ENCODE data around the gene TP53I11.

The TP53I11 gene

DNA sequence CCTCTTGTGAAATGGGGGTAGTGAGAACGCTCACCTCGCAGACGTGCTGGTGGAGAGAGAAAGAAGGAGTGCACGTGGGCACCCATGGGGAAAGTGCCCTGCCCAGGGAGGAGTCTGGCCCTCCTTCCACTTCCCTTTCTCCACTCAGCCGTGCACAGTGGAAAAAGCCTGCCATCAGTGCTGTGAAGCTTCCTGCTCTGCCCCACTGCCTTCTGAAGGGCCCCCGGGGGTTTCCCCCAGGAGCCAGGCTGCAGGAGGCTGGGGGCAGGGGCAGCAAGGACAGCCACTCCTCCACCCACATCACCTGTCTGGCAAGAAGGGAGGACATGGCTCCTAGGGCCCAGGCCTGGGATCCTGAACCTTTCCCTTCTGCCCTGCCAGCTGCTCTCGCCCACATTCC lies 7.6 kb downstream of the TP53I11 start:
- no peaks in the 10 kb centered on the region for H3K9me3 ChIP-seq (ENCODE audit: insufficient read depth, low read depth, low read length)
- peaks cover 22% of the 10 kb centered on the region; the same call in 1 of the 2 replicates for H3K4me1 ChIP-seq (ENCODE audit: insufficient read depth, low read length)
- H3K27ac ChIP-seq (ENCODE audit: low read length), result no peak overlapping the region
- no peaks in the 10 kb centered on the region for H3K27me3 ChIP-seq (ENCODE audit: insufficient read depth, low read length)
- no peaks in the 10 kb centered on the region; the same call in 1 of the 2 replicates for H3K36me3 ChIP-seq (ENCODE audit: insufficient read depth, low read depth, low read length)
- H3K4me3 ChIP-seq (ENCODE audit: low read length), result no peak overlapping the region
- no peak overlapping the region for H3K9ac ChIP-seq (ENCODE audit: low read depth, low read length)

DNA sequence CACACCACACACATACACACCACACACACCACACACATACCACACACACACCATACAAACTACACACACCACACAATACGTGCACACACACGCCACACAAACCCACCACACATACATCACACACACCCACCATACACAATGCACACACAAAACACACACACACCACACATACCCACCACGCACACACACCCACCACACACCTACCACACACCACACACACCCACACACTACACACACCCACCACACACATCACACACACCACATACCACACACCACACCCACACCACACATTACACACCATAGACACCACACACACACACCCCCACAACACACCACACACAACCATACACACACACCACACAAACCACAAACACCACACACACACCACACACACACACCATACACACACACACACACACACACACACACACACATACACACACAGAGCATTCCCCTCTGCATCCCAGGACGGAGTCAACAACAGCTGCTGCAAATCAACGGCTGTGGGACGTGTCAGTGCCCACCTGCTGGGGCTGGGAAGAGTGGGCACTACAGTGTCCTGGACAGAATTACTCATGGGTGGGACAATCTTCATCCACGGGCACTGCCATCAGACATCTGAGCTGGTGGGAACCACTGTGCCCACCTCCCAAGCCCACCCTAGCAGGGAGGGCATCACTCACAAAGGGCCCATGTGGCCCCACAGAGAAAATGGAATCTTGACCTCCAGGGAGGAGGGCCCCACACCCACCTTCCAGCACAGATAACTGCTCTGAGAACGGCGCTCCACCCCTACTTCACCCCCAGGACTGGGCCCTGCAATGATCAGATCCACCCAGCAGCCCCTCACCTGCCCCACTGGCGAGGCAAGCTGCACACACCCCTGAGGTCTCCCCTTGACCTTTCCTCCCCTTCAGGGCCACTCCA lies 8.4 kb downstream of the TP53I11 start:
- Histone ChIP-seq H3K9ac (ENCODE audit: low read depth, low read length) (no peak overlapping the region), H3K27me3 (ENCODE audit: insufficient read depth, low read length) (no peaks in the 10 kb centered on the region), H3K27ac (ENCODE audit: low read length) (no peak overlapping the region), H3K4me1 (ENCODE audit: insufficient read depth, low read length) (peaks cover 22% of the 10 kb centered on the region; the same call in 1 of the 2 replicates), H3K36me3 (ENCODE audit: insufficient read depth, low read depth, low read length) (no peaks in the 10 kb centered on the region; the same call in 1 of the 2 replicates), H3K4me3 (ENCODE audit: low read length) (no peak overlapping the region), H3K9me3 (ENCODE audit: insufficient read depth, low read depth, low read length) (no peaks in the 10 kb centered on the region)

DNA sequence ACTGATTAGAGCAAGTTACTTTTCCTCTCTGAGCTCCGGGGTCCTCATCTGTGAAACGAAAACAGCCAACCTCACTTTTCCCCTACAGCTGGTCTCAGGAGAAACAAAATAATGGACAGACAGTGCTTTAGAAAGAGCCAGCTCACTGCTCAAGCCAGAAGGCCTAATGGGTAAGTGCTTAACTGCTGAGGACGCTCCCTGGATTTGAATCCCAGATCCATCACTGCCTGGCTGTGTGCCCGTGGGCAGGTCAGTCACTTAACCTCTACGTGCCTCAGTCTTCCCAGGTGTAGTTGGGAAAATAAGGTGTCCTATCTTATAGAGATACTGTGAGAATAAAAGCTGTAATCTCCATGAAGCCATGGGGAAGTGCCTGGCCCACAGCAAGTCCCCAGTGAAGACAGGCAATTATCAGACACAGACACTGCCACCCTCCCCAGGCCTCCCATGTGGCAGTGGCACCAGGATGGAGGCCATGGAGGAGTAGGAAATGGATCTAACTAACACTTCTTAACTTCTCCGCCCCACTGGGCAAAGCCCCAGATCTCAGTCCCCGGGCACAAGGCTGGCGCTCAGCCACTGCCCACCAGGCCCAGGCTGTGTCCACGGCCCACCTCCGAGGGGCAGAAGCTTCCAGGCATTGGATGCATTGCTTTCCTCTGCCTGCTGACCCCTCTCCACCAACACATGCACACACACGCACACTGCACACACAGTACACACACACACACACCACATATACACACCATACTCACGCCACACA lies 9.2 kb downstream of the TP53I11 start:
- Histone ChIP-seq H3K9me3 (ENCODE audit: insufficient read depth, low read depth, low read length) (no peaks in the 10 kb centered on the region), H3K4me1 (ENCODE audit: insufficient read depth, low read length) (peaks cover 22% of the 10 kb centered on the region; the same call in 1 of the 2 replicates), H3K4me3 (ENCODE audit: low read length) (no peak overlapping the region), H3K27ac (ENCODE audit: low read length) (no peak overlapping the region), H3K36me3 (ENCODE audit: insufficient read depth, low read depth, low read length) (no peaks in the 10 kb centered on the region; the same call in 1 of the 2 replicates), H3K27me3 (ENCODE audit: insufficient read depth, low read length) (no peaks in the 10 kb centered on the region), H3K9ac (ENCODE audit: low read depth, low read length) (no peak overlapping the region)

DNA sequence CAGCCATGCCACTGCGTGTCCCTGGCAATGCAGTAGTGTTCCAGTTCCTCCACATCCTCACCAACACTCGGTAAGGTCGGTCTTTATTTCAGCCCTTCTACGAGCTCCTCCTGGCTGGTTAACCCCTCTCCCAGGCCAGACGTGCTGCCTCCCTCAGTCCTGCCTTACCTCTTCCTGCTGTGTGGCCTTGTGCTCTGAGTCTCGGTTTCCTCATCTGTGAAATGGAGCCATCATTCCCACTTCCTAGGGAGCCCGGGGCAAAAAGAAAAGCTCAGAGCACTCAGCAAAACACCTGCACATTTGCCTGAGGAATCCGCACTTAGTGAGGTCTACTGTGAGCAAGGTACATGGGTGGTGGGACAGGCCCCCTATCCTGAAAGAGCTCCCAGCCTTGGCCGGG lies 9.8 kb downstream of the TP53I11 start:
- no peaks in the 10 kb centered on the region for H3K9me3 ChIP-seq (ENCODE audit: insufficient read depth, low read depth, low read length)
- H3K27ac ChIP-seq (ENCODE audit: low read length), result no peak overlapping the region
- no peak overlapping the region for H3K9ac ChIP-seq (ENCODE audit: low read depth, low read length)
- H3K36me3 ChIP-seq (ENCODE audit: insufficient read depth, low read depth, low read length), result no peaks in the 10 kb centered on the region; the same call in 1 of the 2 replicates
- peaks cover 22% of the 10 kb centered on the region; the same call in 1 of the 2 replicates for H3K4me1 ChIP-seq (ENCODE audit: insufficient read depth, low read length)
- H3K4me3 ChIP-seq (ENCODE audit: low read length), result no peak overlapping the region
- H3K27me3 ChIP-seq (ENCODE audit: insufficient read depth, low read length), result no peaks in the 10 kb centered on the region

DNA sequence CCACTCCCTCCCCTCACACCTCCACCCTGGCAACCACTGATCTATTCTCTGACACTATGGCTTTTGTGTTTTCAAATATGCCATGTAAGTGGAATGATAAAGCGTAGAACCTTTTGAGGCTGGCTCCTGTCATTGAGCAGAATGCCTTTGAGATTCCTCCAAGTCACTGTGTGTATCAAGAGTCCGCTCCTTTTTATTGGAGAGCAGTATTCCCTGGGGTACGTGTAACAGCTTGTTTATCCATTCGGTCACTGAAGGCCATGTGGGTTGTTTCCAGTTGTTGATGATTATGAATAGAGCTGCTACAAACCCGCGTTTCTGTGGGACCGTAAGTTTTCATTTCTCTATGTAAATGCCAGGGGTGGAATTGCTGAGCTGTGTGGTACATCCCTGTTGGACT lies 10.3 kb downstream of the TP53I11 start:
- H3K9ac ChIP-seq (ENCODE audit: low read depth, low read length), result no peak overlapping the region
- no peak overlapping the region for H3K27ac ChIP-seq (ENCODE audit: low read length)
- H3K27me3 ChIP-seq (ENCODE audit: insufficient read depth, low read length), result no peaks in the 10 kb centered on the region
- no peak overlapping the region for H3K4me3 ChIP-seq (ENCODE audit: low read length)
- H3K9me3 ChIP-seq (ENCODE audit: insufficient read depth, low read depth, low read length), result no peaks in the 10 kb centered on the region
- H3K36me3 ChIP-seq (ENCODE audit: insufficient read depth, low read depth, low read length), result no peaks in the 10 kb centered on the region; the same call in 1 of the 2 replicates
- peaks cover 22% of the 10 kb centered on the region; the same call in 1 of the 2 replicates for H3K4me1 ChIP-seq (ENCODE audit: insufficient read depth, low read length)

DNA sequence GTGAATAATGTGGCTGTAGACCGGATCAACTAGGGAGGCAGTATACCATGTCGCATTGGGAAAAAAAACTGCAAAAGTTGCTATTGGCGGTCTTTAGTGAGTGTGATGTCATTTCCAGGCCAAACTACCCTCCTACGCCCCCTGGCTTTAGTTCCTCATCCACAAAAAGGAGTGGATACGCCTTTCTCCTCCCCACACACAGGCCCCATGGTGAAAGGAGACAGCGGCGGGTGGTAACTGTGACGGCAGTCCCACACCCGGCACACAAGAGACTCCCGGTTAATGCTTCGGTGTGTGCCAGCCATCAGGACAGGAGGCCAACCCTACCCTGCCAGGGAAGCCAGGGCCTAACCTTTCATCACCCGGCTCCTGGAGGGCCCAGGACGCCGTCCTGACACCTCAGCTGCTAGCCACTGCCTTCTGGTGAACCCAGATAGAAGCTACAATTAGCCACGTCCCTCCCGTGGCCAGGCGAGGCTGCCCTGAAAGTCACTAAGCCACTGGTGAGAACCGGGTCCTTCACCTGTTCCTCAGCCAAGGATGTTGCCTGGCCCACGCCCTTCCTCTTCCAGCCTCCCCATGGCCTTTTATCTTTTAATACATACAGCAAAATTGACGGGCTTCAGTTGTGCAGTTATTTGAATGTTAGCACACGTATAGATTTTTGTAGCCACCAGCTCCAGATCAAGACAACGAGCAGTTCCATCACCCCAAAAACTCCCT lies 10.8 kb downstream of the TP53I11 start:
- H3K9ac ChIP-seq (ENCODE audit: low read depth, low read length), result no peak overlapping the region
- no peak overlapping the region for H3K4me3 ChIP-seq (ENCODE audit: low read length)
- H3K9me3 ChIP-seq (ENCODE audit: insufficient read depth, low read depth, low read length), result no peaks in the 10 kb centered on the region
- H3K4me1 ChIP-seq (ENCODE audit: insufficient read depth, low read length), result peaks cover 21% of the 10 kb centered on the region; the same call in 1 of the 2 replicates
- no peak overlapping the region for H3K27ac ChIP-seq (ENCODE audit: low read length)
- H3K27me3 ChIP-seq (ENCODE audit: insufficient read depth, low read length), result no peaks in the 10 kb centered on the region
- peaks cover 4% of the 10 kb centered on the region; the same call in 1 of the 2 replicates for H3K36me3 ChIP-seq (ENCODE audit: insufficient read depth, low read depth, low read length)

DNA sequence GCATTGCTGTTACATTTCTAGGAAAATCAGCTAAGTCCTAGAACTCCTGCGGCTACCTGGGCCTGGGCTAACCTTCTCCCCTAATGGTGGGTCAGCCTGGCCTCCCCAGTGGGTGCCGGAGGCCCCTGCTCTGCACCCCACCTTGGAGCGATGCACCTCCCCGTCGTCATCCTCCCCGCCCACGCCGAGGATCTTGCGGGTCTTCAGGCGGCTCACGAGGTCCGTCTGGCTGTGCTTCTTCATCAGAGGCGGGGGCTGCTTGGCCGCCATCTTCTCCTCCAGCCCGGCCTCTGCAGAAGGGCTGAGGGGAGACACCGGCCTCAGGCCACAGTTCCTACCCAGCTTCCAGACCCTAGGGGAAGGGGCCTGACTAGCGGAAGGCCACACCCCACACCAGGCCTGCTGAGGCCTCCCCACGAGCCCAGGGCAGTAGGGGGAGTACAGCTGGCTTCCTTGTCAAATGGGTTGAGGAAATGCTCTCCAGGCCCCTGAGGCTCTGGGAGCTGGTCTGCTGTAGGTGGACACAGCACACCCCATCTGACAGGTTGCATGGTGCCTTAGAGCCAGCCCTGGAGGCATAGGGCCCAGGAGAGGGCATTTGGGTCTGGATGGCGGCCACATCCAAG lies 12.5 kb downstream of the TP53I11 start:
- Histone ChIP-seq H3K9ac (ENCODE audit: low read depth, low read length) (no peak overlapping the region), H3K27me3 (ENCODE audit: insufficient read depth, low read length) (no peaks in the 10 kb centered on the region)

DNA sequence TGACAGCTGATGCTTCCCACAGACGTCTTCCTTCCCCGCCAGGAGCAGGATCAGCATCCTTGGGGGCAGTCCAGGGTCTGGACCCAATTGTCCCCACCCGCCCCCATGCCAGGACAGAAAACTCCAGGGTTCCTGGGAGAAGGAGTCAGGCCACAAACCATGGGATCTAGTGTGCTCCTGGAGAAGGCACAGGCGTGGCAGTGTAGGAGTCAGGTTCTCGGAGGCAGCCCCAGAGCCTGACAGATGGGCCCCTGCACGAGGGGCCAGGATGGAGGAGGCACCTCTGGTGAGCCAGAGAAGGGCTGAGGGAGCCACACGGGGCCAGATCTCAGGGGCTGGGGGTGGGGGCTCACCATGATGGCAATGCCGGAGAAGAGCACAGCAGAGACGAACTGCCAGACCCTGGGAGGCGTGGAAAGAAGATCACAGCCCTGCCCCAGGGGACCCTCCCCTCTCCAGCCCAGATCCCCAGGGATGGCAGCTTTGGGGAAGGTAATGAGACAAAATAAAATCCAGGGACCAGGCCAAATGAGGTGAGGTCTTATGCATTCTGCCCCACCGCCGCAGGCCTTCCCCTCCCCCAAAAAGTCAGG lies 13.6 kb downstream of the TP53I11 start:
- H3K36me3 ChIP-seq (ENCODE audit: insufficient read depth, low read depth, low read length), result peaks cover 4% of the 10 kb centered on the region; the same call in 1 of the 2 replicates

More for the DNA sequence above, 12.5 kb downstream of the TP53I11 start:
- Histone ChIP-seq H3K27ac (ENCODE audit: low read length) (no peak overlapping the region), H3K4me1 (ENCODE audit: insufficient read depth, low read length) (peaks cover 5% of the 10 kb centered on the region; the same call in 1 of the 2 replicates), H3K36me3 (ENCODE audit: insufficient read depth, low read depth, low read length) (peaks cover 4% of the 10 kb centered on the region; the same call in 1 of the 2 replicates), H3K9me3 (ENCODE audit: insufficient read depth, low read depth, low read length) (no peaks in the 10 kb centered on the region), H3K4me3 (ENCODE audit: low read length) (no peak overlapping the region)

DNA sequence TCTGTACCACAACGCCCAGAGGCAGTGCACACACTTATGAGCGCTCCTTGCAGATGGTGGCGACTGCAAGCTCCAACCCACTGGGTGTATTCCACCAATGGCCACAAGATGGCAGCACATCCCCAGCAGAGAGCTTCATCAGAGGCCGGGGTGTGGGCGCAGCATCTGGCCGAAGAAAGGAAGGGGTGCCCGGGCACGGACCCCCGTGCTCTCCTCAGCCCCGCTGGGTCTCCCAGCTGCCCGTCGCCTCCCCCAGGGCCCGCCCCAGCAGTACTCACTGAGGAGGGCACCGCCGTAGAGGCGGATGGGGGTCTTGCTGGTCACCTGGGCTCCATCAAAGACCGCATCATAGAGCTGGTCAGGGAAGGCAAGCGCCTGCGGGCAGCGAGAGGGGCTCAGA lies 14.2 kb downstream of the TP53I11 start:
- Histone ChIP-seq H3K27me3 (ENCODE audit: insufficient read depth, low read length) (no peaks in the 10 kb centered on the region), H3K36me3 (ENCODE audit: insufficient read depth, low read depth, low read length) (peaks cover 4% of the 10 kb centered on the region; the same call in 1 of the 2 replicates), H3K9ac (ENCODE audit: low read depth, low read length) (no peak overlapping the region), H3K27ac (ENCODE audit: low read length) (no peak overlapping the region), H3K4me1 (ENCODE audit: insufficient read depth, low read length) (no peaks in the 10 kb centered on the region; the same call in 1 of the 2 replicates), H3K4me3 (ENCODE audit: low read length) (peak overlapping the region; percentile 44; the same call in 1 of the 2 replicates), H3K9me3 (ENCODE audit: insufficient read depth, low read depth, low read length) (no peaks in the 10 kb centered on the region)

More for the DNA sequence above, 13.6 kb downstream of the TP53I11 start:
- Histone ChIP-seq H3K4me1 (ENCODE audit: insufficient read depth, low read length) (no peaks in the 10 kb centered on the region), H3K9me3 (ENCODE audit: insufficient read depth, low read depth, low read length) (no peaks in the 10 kb centered on the region), H3K27me3 (ENCODE audit: insufficient read depth, low read length) (no peaks in the 10 kb centered on the region), H3K4me3 (ENCODE audit: low read length) (no peak overlapping the region; the same call in 1 of the 2 replicates), H3K27ac (ENCODE audit: low read length) (no peak overlapping the region), H3K9ac (ENCODE audit: low read depth, low read length) (no peak overlapping the region)

DNA sequence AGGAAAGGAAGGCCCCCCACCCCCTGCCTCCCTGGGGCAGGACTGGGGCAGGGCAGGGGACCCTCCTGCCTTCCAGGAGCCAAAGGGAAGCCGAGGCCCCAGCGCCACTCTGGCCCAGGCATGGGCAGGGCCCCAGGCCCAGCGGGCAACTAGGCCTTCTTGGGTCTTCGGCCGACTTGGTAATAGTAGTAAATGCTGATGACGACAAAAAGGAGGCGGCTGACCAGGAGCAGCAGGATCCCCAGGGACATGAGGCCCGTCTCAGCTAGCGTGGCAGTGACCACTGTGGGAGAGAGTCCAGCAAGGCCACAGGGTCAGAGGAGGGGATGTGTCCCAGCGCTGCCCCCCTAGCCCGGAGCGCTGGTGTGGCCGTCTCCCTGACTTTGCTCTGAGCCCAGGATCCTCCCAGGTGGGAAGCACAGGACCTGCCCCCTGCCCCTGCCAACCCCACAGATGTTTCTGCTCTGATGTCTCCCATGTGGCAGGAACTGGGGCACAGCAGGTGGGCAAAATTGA lies 15.9 kb downstream of the TP53I11 start:
- Histone ChIP-seq H3K27ac (ENCODE audit: low read length) (no peak overlapping the region), H3K27me3 (ENCODE audit: insufficient read depth, low read length) (no peaks in the 10 kb centered on the region), H3K9me3 (ENCODE audit: insufficient read depth, low read depth, low read length) (no peaks in the 10 kb centered on the region), H3K9ac (ENCODE audit: low read depth, low read length) (no peak overlapping the region), H3K36me3 (ENCODE audit: insufficient read depth, low read depth, low read length) (peaks cover 4% of the 10 kb centered on the region; the same call in 1 of the 2 replicates), H3K4me3 (ENCODE audit: low read length) (no peak overlapping the region), H3K4me1 (ENCODE audit: insufficient read depth, low read length) (peaks cover 4% of the 10 kb centered on the region; the same call in 1 of the 2 replicates)
